ENCODE measurements around the gene TNN.

The TNN gene

DNA sequence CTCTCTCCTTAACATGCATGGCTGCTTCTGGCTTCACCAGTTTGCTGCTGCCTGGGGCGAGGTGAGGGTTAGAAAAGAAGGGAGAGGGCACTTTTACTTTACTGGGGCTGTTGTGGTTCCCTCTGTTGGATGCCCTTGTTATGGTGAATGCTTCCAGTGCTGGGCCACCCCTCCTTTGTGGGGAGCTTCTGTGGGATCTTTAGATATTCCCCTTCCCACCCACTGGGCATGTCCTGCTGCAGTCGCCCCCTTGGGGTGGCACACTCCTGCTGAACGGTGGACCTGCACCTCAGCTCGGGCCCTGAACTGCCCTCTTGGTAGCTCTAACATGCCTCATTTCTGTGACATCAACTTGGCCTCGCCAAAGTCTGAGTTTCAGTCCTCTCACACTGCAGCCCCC is 6.0 kb downstream of the TNN start:
- H3K4me3 Mint-ChIP-seq = no peak overlapping the region
- H3K36me3 Mint-ChIP-seq (ENCODE audit: insufficient read depth) = no peaks in the 10 kb centered on the region
- DNase-seq (ENCODE audit: low spot score in 2 of 2) = no peak
- H3K27ac Mint-ChIP-seq (ENCODE audit: low read depth) = no peak overlapping the region
- no peak for ATAC-seq (replicated peaks; ENCODE audit: extremely low read depth, poor library complexity, severe bottlenecking)
- H3K27me3 Mint-ChIP-seq = peaks cover 79% of the 10 kb centered on the region
- no peaks in the 10 kb centered on the region for H3K9me3 Mint-ChIP-seq
- H3K4me1 Mint-ChIP-seq = peaks cover 6% of the 10 kb centered on the region

DNA sequence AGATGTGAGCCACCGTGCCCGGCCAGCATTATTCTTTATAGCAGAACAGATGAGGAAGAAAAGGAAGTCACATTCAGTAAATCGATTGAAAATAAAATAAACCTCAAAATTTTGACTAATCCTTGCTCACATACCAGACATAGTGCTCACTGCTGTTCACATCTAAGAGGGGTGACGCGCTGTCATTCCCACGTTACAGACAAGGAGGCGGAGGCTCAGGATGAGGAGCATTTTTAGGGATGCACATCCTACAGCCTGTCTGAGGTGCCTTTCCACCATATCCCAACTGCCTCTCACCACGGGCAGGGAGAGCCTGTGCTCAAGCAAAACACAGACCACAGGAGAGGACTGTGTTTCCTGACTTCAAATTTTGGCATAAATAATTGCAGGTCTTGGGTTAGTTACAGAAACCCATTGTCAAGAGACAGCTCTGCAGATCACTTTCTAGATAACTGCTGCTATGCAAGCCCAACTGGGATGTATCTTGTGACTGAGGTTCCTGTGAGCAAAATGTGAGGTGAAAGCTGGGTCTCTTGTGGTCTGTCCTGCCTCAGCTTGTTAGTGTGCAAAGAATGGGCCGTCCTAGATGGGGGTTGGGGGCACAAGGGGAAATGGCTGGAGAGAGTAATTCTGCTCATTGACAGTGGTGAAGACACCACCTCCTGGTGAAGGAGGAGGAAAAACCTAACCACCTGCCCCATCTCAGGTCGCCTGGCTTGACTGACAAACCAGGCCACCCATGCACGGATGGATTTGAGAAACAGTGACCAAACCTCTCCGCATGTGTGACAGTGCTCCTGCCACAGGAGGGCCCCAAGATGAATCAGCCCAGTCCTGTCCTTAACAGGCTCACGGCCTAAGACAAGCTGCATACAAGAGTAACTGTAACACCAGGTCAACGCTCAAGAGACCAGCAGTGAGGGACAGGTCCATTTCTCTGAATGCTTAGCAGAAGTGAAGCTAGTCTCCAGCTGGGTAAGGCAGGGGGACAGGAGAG is 8.2 kb downstream of the TNN start:
- no peaks in the 10 kb centered on the region for H3K36me3 Mint-ChIP-seq (ENCODE audit: insufficient read depth)

DNA sequence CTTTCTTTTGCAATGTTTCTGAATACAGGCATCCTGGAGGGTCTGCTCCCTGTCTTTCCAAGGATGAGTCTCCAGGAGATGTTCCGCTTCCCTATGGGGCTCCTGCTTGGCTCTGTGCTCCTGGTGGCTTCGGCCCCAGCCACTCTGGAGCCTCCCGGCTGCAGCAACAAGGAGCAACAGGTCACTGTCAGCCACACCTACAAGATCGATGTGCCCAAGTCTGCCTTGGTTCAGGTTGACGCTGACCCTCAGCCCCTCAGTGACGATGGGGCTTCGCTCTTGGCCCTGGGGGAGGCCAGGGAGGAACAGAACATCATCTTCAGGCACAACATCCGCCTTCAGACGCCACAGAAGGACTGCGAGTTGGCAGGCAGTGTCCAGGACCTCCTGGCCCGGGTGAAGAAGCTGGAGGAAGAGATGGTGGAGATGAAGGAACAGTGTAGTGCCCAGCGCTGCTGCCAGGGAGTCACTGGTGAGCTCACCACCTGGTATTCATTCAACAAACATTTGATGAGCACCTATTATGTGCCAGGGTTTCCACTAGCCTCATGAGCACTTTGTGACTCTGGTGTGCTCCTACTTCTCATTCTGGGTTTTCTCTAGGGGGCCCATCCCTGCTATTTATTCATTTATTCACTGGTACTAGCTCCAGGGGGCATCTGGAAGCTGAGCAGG is 9.9 kb downstream of the TNN start:
- DNase-seq (ENCODE audit: low spot score in 2 of 2) (no peak), ATAC-seq (replicated peaks; ENCODE audit: extremely low read depth, poor library complexity, severe bottlenecking) (no peak)
- no peak overlapping the region for H3K4me3 Mint-ChIP-seq
- H3K9me3 Mint-ChIP-seq = no peaks in the 10 kb centered on the region
- H3K36me3 Mint-ChIP-seq (ENCODE audit: insufficient read depth) = no peaks in the 10 kb centered on the region
- peaks cover 2% of the 10 kb centered on the region for H3K4me1 Mint-ChIP-seq
- no peak overlapping the region for H3K27ac Mint-ChIP-seq (ENCODE audit: low read depth)
- peaks cover 68% of the 10 kb centered on the region for H3K27me3 Mint-ChIP-seq

More for the DNA sequence above, 8.2 kb downstream of the TNN start:
- DNase-seq (ENCODE audit: low spot score in 2 of 2) = no peak
- Mint-ChIP-seq H3K27ac (ENCODE audit: low read depth) (no peak overlapping the region), H3K27me3 (peaks cover 79% of the 10 kb centered on the region), H3K4me3 (no peak overlapping the region), H3K9me3 (no peaks in the 10 kb centered on the region), H3K4me1 (peaks cover 6% of the 10 kb centered on the region)
- ATAC-seq (replicated peaks; ENCODE audit: extremely low read depth, poor library complexity, severe bottlenecking) = no peak

DNA sequence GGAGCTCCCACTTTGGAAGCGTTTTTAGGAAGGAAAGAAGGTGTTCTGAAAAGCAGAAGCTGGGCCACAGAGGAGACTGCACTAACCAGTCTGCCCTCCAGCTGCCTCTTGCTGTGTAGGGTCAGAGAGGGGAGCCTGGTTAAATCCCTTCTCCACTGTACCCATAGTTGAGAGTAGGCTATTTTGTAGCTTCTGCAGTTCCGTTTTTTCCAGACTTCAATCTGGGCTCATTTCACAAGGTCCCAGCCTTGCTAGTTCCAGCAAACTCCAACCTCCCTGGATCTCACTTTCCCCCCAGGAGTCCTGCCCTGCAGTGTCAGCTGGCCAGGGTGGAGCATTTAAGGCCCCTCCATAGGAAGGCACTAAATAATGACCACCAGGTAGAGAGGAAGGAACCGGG is 11.0 kb downstream of the TNN start:
- Mint-ChIP-seq H3K27ac (ENCODE audit: low read depth) (no peak overlapping the region), H3K27me3 (peaks cover 68% of the 10 kb centered on the region), H3K9me3 (no peaks in the 10 kb centered on the region), H3K4me1 (no peaks in the 10 kb centered on the region), H3K36me3 (ENCODE audit: insufficient read depth) (no peaks in the 10 kb centered on the region), H3K4me3 (no peak overlapping the region)
- no peak for DNase-seq (ENCODE audit: low spot score in 2 of 2)
- ATAC-seq (replicated peaks; ENCODE audit: extremely low read depth, poor library complexity, severe bottlenecking) = no peak

DNA sequence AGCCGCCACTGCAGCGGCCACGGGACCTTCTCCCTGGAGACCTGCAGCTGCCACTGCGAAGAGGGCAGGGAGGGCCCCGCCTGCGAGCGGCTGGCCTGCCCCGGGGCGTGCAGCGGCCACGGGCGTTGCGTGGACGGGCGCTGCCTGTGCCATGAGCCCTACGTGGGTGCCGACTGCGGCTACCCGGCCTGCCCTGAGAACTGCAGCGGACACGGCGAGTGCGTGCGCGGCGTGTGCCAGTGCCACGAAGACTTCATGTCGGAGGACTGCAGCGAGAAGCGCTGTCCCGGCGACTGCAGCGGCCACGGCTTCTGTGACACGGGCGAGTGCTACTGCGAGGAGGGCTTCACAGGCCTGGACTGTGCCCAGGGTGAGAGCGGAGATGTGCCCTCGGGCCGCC is 11.7 kb downstream of the TNN start:
- no peaks in the 10 kb centered on the region for H3K9me3 Mint-ChIP-seq
- H3K4me1 Mint-ChIP-seq = no peaks in the 10 kb centered on the region
- no peaks in the 10 kb centered on the region for H3K36me3 Mint-ChIP-seq (ENCODE audit: insufficient read depth)
- peak overlapping the region; percentile 61 for H3K27ac Mint-ChIP-seq (ENCODE audit: low read depth)
- ATAC-seq (replicated peaks; ENCODE audit: extremely low read depth, poor library complexity, severe bottlenecking) (no peak), DNase-seq (ENCODE audit: low spot score in 2 of 2) (no peak)
- H3K4me3 Mint-ChIP-seq = no peak overlapping the region
- peaks cover 68% of the 10 kb centered on the region for H3K27me3 Mint-ChIP-seq

DNA sequence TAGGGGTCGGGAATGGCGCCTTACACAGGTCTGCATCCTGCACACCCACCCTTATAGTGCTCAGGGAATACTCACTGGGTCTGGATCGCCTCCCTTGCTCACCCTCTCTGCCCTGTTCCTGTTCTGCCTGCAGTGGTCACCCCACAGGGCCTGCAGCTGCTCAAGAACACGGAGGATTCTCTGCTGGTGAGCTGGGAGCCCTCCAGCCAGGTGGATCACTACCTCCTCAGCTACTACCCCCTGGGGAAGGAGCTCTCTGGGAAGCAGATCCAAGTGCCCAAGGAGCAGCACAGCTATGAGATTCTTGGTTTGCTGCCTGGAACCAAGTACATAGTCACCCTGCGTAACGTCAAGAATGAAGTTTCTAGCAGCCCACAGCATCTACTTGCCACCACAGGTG is 12.4 kb downstream of the TNN start:
- ATAC-seq (replicated peaks; ENCODE audit: extremely low read depth, poor library complexity, severe bottlenecking) = no peak

DNA sequence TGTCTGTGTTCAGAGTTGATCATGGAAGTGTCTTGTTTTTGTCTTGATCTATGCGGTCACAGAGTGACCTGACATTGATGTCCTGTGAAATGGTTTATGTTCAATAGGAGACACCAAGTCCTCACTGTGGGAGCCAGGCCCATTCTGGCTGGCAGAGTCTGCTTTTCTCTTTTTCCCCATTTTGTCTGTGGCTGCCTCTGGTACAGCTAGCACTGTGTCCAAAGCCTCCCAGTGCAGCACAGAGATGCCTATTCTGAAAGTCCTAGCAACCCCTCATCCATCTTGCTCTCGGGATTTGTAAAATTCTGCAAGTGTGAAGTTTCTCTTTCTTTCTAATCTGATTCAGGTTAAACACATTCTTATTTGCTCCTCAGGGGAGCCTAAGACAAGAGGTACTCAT is 14.3 kb downstream of the TNN start:
- ATAC-seq (replicated peaks; ENCODE audit: extremely low read depth, poor library complexity, severe bottlenecking) (no peak), DNase-seq (ENCODE audit: low spot score in 2 of 2) (no peak)
- Mint-ChIP-seq H3K4me1 (no peaks in the 10 kb centered on the region), H3K27me3 (peaks cover 51% of the 10 kb centered on the region), H3K27ac (ENCODE audit: low read depth) (no peak overlapping the region), H3K4me3 (no peak overlapping the region), H3K9me3 (no peaks in the 10 kb centered on the region), H3K36me3 (ENCODE audit: insufficient read depth) (no peaks in the 10 kb centered on the region)

More for the DNA sequence above, 12.4 kb downstream of the TNN start:
- Mint-ChIP-seq H3K27me3 (peaks cover 68% of the 10 kb centered on the region), H3K4me3 (no peak overlapping the region), H3K4me1 (no peaks in the 10 kb centered on the region), H3K36me3 (ENCODE audit: insufficient read depth) (no peaks in the 10 kb centered on the region), H3K9me3 (no peaks in the 10 kb centered on the region), H3K27ac (ENCODE audit: low read depth) (peak overlapping the region; percentile 61)
- DNase-seq (ENCODE audit: low spot score in 2 of 2) = no peak

DNA sequence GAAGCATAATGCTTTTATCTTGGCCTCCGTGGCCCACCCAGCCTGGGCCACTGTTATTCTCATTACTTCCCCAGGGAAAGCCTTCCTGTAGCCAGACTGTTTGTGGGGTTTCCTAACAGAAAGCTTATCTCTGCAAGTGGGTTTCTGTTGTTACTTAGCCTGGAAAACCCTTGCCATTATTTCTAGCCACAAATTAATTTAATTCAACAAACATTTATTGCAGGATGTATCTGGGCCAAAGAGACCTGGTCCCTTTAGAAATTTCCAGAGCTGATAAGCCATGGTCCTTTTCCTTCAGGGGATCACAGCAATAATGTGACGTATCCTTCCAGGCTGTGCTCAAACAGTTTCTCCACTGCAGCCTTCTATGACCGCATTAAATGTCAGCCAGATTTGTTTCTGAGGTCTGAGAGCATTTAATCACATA is 20.9 kb downstream of the TNN start:
- H3K9me3 Mint-ChIP-seq = no peaks in the 10 kb centered on the region
- H3K4me1 Mint-ChIP-seq = no peaks in the 10 kb centered on the region
- H3K36me3 Mint-ChIP-seq (ENCODE audit: insufficient read depth) = no peaks in the 10 kb centered on the region
- ATAC-seq (replicated peaks; ENCODE audit: extremely low read depth, poor library complexity, severe bottlenecking) = no peak
- no peak overlapping the region for H3K27ac Mint-ChIP-seq (ENCODE audit: low read depth)
- H3K4me3 Mint-ChIP-seq = no peak overlapping the region
- H3K27me3 Mint-ChIP-seq = peaks cover 17% of the 10 kb centered on the region
- no peak for DNase-seq (ENCODE audit: low spot score in 2 of 2)

DNA sequence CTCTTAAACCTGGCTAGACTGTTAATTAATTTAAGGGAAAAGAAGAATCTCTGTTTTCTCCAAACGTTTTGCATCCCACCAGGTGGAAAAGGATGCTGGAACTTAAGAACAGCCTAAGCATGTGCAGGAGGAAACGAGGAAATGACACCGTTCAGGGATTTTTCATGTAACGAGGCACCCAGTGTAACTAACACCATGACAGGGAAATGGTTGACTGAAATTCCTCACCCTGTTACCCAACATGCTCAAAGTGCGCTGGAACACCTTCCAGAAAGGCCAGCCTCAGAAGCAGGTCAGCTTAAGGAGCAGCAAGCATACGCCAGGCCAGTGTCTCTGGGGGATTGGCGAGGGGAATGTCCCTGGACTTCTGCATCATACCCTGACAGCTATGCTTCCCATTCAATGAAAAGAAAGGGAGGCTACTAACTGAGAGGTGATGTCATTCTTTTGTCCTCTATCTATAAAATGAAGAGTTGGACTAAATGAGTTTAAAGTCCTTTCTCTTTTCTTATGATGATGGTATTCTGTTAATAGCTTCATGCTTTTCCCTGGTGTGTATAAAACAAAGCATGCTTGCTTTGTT is 21.6 kb downstream of the TNN start:
- ATAC-seq (replicated peaks; ENCODE audit: extremely low read depth, poor library complexity, severe bottlenecking) = no peak
- peaks cover 10% of the 10 kb centered on the region for H3K27me3 Mint-ChIP-seq
- DNase-seq (ENCODE audit: low spot score in 2 of 2) = no peak
- no peaks in the 10 kb centered on the region for H3K4me1 Mint-ChIP-seq
- no peak overlapping the region for H3K27ac Mint-ChIP-seq (ENCODE audit: low read depth)
- H3K9me3 Mint-ChIP-seq = no peaks in the 10 kb centered on the region
- H3K4me3 Mint-ChIP-seq = no peak overlapping the region
- no peaks in the 10 kb centered on the region for H3K36me3 Mint-ChIP-seq (ENCODE audit: insufficient read depth)

DNA sequence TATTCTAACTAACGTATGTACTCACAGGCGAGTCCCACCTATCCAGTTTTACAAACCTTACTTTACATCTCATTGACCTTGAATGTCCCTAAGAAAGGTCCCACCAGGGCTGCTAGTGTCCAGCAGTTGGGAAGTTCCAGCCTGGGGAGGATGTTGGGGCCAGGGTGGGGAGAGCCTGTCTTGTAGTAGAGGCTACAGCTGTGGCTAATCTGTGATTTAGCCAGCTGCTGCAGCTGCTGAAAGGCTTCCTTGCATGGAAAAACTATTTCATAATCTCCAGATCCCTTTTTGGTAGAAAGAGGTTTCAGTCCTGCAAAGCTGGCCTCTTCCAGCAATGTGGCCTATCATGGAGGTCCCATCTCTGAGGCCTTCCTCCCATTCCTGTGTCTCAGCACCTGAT is 23.1 kb downstream of the TNN start:
- ATAC-seq (replicated peaks; ENCODE audit: extremely low read depth, poor library complexity, severe bottlenecking) = no peak
- no peaks in the 10 kb centered on the region for H3K27me3 Mint-ChIP-seq
- H3K36me3 Mint-ChIP-seq (ENCODE audit: insufficient read depth) = no peaks in the 10 kb centered on the region
- no peak overlapping the region for H3K27ac Mint-ChIP-seq (ENCODE audit: low read depth)
- no peaks in the 10 kb centered on the region for H3K9me3 Mint-ChIP-seq
- no peak overlapping the region for H3K4me3 Mint-ChIP-seq
- no peaks in the 10 kb centered on the region for H3K4me1 Mint-ChIP-seq
- DNase-seq (ENCODE audit: low spot score in 2 of 2) = no peak

DNA sequence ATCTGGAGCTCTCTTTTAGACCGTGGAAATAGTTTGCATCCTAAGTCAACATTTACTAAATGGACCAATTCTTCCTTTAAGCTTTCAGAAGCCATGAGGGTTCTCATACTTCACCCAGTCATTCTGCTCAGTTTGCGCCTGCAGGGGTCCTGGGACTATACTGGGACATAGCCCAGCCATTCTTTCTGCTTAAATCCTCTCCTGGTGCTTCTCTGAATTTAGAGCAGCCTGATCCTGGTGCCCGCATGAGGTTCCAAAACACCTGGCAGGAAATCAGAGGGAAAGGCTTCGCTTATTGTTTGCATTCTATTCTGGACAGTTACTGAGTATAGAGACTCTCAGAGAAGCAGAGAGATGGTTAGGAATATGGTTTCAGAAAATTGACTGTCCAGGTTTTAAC is 27.0 kb downstream of the TNN start:
- no peak for DNase-seq (ENCODE audit: low spot score in 2 of 2)
- H3K4me3 Mint-ChIP-seq = no peak overlapping the region
- no peaks in the 10 kb centered on the region for H3K36me3 Mint-ChIP-seq (ENCODE audit: insufficient read depth)
- no peaks in the 10 kb centered on the region for H3K4me1 Mint-ChIP-seq
- no peaks in the 10 kb centered on the region for H3K27me3 Mint-ChIP-seq
- no peak overlapping the region for H3K27ac Mint-ChIP-seq (ENCODE audit: low read depth)
- H3K9me3 Mint-ChIP-seq = no peaks in the 10 kb centered on the region
- ATAC-seq (replicated peaks; ENCODE audit: extremely low read depth, poor library complexity, severe bottlenecking) = no peak

DNA sequence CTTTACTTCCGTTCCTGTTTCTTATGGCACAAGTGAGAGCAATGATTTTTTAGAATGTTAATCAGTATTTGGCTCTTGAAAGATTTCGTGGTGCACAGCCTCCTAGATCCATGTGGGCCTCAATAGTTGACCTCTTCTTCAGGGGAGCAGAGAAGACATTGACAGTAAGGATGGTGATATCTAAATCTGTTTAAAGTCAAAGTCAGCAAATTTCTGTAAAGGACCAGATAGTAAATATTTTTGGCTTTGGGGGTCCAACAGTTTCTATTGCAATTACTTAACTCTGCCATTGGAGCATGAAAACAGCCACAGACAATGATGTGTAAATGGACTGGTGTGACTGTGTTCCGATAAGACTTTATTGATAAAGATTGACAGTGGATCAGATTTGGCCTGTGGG is 27.4 kb downstream of the TNN start:
- H3K4me1 Mint-ChIP-seq = no peaks in the 10 kb centered on the region
- H3K27me3 Mint-ChIP-seq = no peaks in the 10 kb centered on the region
- H3K4me3 Mint-ChIP-seq = no peak overlapping the region
- H3K9me3 Mint-ChIP-seq = no peaks in the 10 kb centered on the region
- ATAC-seq (replicated peaks; ENCODE audit: extremely low read depth, poor library complexity, severe bottlenecking) (no peak), DNase-seq (ENCODE audit: low spot score in 2 of 2) (no peak)
- H3K36me3 Mint-ChIP-seq (ENCODE audit: insufficient read depth) = no peaks in the 10 kb centered on the region
- no peak overlapping the region for H3K27ac Mint-ChIP-seq (ENCODE audit: low read depth)
